ENCODE measurements around the gene THSD4. TPM values are rescaled to one million over a fixed set of nuclear protein-coding genes. Genes with fewer than 3 reads are reported as not detected.

Gene THSD4
- total RNA-seq, 1 experiment from 2014 or later: 24.2 TPM

DNA sequence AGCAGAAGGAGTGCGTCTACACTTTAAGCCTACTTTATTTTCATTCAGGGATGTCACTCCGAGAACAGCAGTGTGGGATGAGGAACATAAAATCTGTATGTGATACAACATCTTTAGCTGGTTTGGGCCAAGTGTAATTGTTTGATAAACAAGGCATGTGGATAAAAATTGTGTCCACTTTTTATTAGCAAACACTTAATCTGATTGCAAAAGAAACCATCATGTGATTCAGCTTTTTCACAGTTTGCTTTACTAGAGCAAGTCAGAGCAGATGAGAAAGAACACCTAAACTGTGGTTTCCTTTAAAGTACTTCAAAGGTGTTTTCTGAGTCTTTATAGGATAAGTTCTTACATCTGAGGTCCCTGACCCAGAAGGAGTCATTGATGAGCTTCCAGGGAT is 237.9 kb downstream of the THSD4 start:
- CTCF ChIA-PET: no interaction called here
- Mint-ChIP-seq H3K9me3 (ENCODE audit: low read depth, unreplicated experiment) (no peaks in the 10 kb centered on the region), H3K27me3 (ENCODE audit: unreplicated experiment) (no peaks in the 10 kb centered on the region), H3K27ac (ENCODE audit: unreplicated experiment) (no peak overlapping the region), H3K36me3 (ENCODE audit: insufficient read depth, unreplicated experiment) (no peaks in the 10 kb centered on the region), H3K4me1 (ENCODE audit: low read depth, unreplicated experiment) (peaks cover 12% of the 10 kb centered on the region), H3K4me3 (ENCODE audit: low read depth, unreplicated experiment) (no peak overlapping the region)
- TF ChIP-seq, protein P1, sequence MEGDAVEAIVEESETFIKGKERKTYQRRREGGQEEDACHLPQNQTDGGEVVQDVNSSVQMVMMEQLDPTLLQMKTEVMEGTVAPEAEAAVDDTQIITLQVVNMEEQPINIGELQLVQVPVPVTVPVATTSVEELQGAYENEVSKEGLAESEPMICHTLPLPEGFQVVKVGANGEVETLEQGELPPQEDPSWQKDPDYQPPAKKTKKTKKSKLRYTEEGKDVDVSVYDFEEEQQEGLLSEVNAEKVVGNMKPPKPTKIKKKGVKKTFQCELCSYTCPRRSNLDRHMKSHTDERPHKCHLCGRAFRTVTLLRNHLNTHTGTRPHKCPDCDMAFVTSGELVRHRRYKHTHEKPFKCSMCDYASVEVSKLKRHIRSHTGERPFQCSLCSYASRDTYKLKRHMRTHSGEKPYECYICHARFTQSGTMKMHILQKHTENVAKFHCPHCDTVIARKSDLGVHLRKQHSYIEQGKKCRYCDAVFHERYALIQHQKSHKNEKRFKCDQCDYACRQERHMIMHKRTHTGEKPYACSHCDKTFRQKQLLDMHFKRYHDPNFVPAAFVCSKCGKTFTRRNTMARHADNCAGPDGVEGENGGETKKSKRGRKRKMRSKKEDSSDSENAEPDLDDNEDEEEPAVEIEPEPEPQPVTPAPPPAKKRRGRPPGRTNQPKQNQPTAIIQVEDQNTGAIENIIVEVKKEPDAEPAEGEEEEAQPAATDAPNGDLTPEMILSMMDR (IDR thresholded peaks at IDR 0.05; ENCODE audit: unreplicated experiment): no peak
- no TSS peak for BruUV-seq (replicated peaks)
- no peak for DNase-seq
- intact Hi-C loops (cut with micrococcal nuclease; ENCODE audit: unreplicated experiment): no loop called here

DNA sequence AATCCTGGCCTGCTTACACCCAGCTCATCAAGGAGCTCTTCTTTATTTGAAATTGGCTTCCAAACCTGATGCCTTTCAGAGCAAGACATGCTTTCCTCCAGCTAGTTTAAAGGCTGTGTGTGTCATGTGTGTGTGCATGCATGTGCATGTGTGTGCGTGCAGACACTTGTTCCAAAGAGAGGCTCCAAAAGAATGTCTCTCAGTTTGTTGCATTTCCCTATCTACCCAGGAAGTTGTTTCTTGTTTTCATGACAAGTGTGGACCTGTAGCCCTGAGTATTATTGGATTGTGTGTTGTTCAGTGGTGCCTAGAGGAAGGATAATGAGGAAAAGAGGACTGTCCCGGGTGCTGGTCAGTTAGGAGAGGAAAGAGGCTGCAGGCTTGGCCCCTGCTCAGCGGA is 240.0 kb downstream of the THSD4 start:
- no peaks in the 10 kb centered on the region for H3K27me3 Mint-ChIP-seq (ENCODE audit: unreplicated experiment)
- peaks cover 1% of the 10 kb centered on the region for H3K4me1 Mint-ChIP-seq (ENCODE audit: low read depth, unreplicated experiment)
- intact Hi-C loops (cut with micrococcal nuclease; ENCODE audit: unreplicated experiment): no loop called here
- TF ChIP-seq, protein P1 (IDR thresholded peaks at IDR 0.05; ENCODE audit: unreplicated experiment): no peak
- CTCF ChIA-PET: no interaction called here
- H3K9me3 Mint-ChIP-seq (ENCODE audit: low read depth, unreplicated experiment): no peaks in the 10 kb centered on the region
- no TSS peak for BruUV-seq (replicated peaks)
- H3K4me3 Mint-ChIP-seq (ENCODE audit: low read depth, unreplicated experiment): no peak overlapping the region
- no peak for DNase-seq
- H3K27ac Mint-ChIP-seq (ENCODE audit: unreplicated experiment): no peak overlapping the region
- no peaks in the 10 kb centered on the region for H3K36me3 Mint-ChIP-seq (ENCODE audit: insufficient read depth, unreplicated experiment)

DNA sequence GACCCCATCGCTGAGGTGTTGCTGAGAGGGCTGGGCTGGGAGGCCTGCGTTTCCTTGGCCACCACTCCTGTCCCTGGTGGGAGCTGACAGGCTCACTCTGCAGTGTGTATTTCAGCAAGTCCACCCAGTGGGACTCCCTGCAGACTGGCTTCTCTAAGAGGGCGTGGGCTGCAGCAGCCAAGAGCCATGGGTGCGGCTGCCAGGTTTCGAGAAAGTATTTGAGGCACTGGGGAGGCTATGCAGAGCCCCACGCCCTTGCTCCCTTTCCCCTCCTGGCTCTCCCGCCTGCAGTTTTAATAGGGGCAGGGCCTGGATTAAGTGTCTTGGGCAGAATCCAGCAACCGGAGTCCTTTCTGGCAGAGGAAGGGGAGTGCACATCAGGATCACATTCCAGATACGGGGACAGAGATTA is 242.1 kb downstream of the THSD4 start:
- DNase-seq: no peak
- Mint-ChIP-seq H3K4me1 (ENCODE audit: low read depth, unreplicated experiment) (peaks cover 9% of the 10 kb centered on the region), H3K27me3 (ENCODE audit: unreplicated experiment) (no peaks in the 10 kb centered on the region), H3K9me3 (ENCODE audit: low read depth, unreplicated experiment) (no peaks in the 10 kb centered on the region), H3K36me3 (ENCODE audit: insufficient read depth, unreplicated experiment) (no peaks in the 10 kb centered on the region), H3K27ac (ENCODE audit: unreplicated experiment) (no peak overlapping the region), H3K4me3 (ENCODE audit: low read depth, unreplicated experiment) (no peak overlapping the region)
- no TSS peak for BruUV-seq (replicated peaks)
- intact Hi-C loops (cut with micrococcal nuclease; ENCODE audit: unreplicated experiment): no loop called here
- TF ChIP-seq, protein P1 (IDR thresholded peaks at IDR 0.05; ENCODE audit: unreplicated experiment): no peak
- CTCF ChIA-PET: no interaction called here

DNA sequence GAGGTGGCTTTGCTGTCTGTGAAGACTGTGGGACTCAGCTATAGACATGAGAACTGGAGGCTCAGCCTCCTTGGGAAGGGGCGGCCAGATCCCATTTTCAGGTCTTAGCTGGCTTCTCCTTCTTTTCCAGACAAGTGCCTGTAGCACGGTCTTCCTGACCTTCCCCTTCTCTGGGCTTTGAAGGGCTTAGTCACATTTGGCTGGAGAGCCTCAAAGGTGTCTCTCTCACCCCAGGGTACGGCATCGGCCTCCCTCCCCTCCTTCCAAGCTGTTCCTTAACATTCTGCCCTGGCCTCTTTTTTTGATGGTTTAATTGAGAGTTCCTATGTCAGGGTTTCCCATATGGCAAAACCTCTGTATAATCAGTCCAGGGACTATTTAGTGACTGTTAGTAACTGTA is 242.7 kb downstream of the THSD4 start:
- DNase-seq: no peak
- Mint-ChIP-seq H3K36me3 (ENCODE audit: insufficient read depth, unreplicated experiment) (no peaks in the 10 kb centered on the region), H3K4me3 (ENCODE audit: low read depth, unreplicated experiment) (no peak overlapping the region), H3K9me3 (ENCODE audit: low read depth, unreplicated experiment) (no peaks in the 10 kb centered on the region), H3K27me3 (ENCODE audit: unreplicated experiment) (no peaks in the 10 kb centered on the region), H3K27ac (ENCODE audit: unreplicated experiment) (no peak overlapping the region), H3K4me1 (ENCODE audit: low read depth, unreplicated experiment) (peaks cover 9% of the 10 kb centered on the region)
- intact Hi-C loops (cut with micrococcal nuclease; ENCODE audit: unreplicated experiment): no loop called here
- CTCF ChIA-PET: no interaction called here
- no TSS peak for BruUV-seq (replicated peaks)
- TF ChIP-seq, protein P1 (IDR thresholded peaks at IDR 0.05; ENCODE audit: unreplicated experiment): no peak

DNA sequence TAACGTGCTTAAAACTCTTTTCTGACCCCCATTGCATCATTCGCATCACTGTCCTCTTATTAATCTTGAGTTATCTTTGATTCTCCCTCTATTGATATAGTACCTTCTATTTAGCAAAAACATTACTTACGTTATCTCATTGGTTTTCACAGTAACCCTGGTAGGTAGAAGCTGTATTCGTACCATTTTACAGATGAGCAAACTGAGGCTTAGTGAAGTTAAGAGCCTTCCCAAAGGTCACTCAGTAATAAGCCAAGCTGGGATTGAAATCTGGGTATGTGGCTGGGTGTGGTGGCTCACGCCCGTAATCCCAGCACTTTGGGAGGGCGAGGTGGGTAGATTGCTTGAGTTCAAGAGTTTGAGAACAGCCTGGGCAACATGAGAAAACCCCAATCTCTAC is 244.0 kb downstream of the THSD4 start:
- no peaks in the 10 kb centered on the region for H3K9me3 Mint-ChIP-seq (ENCODE audit: low read depth, unreplicated experiment)
- H3K36me3 Mint-ChIP-seq (ENCODE audit: insufficient read depth, unreplicated experiment): no peaks in the 10 kb centered on the region
- peaks cover 9% of the 10 kb centered on the region for H3K4me1 Mint-ChIP-seq (ENCODE audit: low read depth, unreplicated experiment)

More for the DNA sequence above, 244.0 kb downstream of the THSD4 start:
- Mint-ChIP-seq H3K4me3 (ENCODE audit: low read depth, unreplicated experiment) (no peak overlapping the region), H3K27me3 (ENCODE audit: unreplicated experiment) (no peaks in the 10 kb centered on the region), H3K27ac (ENCODE audit: unreplicated experiment) (no peak overlapping the region)
- no TSS peak for BruUV-seq (replicated peaks)
- intact Hi-C loops (cut with micrococcal nuclease; ENCODE audit: unreplicated experiment): no loop called here
- no peak for DNase-seq
- CTCF ChIA-PET: no interaction called here
- TF ChIP-seq, protein P1 (IDR thresholded peaks at IDR 0.05; ENCODE audit: unreplicated experiment): no peak
